GM19467 (cell line): ENCODE data around the gene ANGPTL4.
"Not testable (repeated sequence)": the region's sequence is repeated elsewhere in the genome, so short reads cannot be mapped to it uniquely, and the experiment has no call there.

Experiments used
- ATAC-seq: cut with Tn5 transposase; IDR thresholded peaks from one replicate; pipeline ENCODE4 v1.9.1; 2021; ENCODE audit warnings: mild to moderate bottlenecking, moderate library complexity; ENCODE audit not compliant: unreplicated experiment

The ANGPTL4 gene

DNA sequence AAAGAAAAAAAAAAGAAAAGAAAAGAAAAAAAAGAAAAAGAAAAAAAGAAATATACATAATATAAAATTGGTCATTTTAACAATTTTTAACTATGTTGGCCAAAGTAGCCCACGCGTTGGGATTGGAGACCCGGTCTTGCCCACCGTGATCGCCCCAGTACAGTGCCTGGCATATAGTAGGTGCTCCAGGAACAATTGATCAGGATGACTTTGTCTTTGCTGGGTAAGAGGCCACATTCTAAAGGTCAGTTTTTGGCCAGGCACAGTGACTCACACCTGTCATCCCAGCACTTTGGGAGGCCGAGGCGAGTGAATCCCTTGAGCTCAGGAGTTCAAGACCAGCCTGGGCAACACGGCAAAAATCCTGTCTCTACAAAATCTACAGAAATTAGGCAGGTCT lies 3.8 kb upstream of the ANGPTL4 start:
- ATAC-seq: no peak

DNA sequence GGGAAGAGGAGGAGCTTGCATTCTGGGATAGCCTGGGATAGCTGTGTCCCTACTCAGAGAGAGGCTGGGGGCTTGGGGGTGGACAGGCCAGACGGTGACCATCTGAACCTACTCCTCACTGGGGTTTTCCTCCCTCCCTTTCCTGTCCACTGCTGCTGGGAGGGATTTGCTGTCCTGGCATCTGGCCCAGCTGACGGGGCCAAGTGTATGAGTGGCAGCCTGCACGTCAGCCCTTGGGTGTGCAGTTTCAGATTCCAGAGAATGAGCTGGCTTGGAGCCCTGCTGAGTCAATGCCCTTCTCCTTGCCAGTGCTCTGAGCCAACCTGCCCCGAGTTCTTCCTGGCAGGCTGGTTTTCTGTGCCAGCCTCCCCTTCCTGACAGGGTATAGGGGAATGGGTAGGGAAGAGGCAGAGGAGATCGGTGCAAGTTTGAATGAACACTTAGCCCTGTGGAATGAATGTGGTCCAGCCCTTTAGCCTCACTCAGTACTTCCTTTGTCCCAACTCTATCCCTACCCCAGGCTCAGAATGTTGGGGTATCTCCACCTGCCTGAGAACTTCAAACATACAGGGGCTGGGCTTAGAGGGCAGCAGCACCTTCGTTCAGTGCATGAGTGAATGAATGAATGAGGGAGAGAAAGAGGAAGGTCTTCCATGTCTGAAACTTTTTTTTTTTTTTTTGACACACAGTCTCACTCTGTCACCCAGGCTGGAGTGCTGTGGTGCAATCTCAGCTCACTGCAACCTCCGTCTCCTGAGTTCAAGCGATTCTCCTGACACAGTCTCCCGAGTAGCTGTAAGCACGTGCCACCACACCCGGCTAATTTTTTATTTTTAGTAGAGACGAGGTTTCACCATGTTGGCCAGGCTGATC lies 1.8 kb upstream of the ANGPTL4 start:
- no peak for ATAC-seq

DNA sequence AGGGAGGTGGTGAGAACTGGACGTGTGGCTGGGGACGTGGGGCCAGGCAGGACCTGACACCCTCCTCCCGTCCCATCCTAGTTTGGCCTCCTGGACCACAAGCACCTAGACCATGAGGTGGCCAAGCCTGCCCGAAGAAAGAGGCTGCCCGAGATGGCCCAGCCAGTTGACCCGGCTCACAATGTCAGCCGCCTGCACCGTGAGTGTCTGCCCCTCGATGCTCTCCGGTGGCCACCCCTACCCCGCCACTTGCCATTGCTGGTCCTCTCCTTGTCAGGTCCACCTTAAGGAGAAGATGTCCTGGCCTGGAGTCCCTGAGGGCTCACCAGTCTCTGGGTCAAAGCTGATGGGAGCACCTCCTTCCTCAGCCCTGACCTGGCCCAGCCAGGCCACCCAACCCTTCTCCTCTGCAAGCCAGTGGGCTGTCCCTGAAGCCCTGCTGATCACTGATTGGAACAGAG lies 2.2 kb downstream of the ANGPTL4 start:
- ATAC-seq: no peak

DNA sequence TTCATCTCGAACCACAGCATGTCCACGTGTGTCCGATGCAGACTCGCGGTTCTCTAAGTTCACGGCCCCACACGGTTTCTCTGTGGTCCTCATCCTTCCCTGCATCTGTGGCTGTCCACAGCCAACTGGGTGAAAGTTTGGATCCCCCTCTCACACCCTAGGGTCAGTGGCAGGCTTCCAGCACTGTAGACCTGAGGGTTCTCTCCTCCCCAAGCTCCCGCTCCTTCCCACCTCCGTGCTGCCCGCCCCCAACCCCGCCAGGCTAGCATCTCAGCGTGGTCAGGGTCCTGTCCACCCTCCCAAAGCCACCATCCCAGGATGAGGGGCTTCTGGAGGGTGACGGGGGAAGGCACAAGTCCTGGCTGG lies 3.0 kb downstream of the ANGPTL4 start:
- no peak for ATAC-seq

DNA sequence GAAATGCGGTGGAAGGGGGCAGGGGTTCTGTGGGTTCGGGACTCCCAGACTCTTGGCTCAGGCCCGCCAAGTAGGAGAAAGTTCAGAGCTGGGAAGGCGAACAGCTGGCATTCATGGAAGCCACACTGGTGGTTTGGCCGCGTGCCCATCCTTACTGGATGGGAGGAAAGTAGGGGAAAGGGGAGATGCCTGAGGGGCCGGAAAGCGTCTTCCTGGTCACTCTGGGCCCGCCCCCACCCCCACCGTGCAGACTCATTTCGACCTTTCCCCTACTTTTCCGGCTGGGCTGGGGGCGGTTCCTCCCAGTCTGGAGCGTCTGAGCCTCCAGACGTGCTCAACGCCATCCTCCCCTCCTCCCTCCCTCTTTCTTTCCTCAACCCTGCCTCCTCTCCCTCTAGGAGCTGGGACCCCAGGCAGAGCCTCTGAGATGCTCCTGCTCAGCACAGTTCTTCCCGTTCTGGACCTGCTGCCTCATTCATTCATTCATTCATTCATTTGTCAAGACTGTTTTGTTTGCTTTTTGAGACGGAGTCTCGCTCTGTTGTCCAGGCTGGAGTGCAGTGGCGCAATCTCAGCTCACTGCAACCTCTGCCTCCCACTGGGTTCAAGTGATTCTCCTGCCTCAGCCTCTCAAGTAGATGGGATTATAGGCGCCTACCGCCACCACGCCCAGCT lies 3.5 kb downstream of the ANGPTL4 start:
- ATAC-seq: no peak

DNA sequence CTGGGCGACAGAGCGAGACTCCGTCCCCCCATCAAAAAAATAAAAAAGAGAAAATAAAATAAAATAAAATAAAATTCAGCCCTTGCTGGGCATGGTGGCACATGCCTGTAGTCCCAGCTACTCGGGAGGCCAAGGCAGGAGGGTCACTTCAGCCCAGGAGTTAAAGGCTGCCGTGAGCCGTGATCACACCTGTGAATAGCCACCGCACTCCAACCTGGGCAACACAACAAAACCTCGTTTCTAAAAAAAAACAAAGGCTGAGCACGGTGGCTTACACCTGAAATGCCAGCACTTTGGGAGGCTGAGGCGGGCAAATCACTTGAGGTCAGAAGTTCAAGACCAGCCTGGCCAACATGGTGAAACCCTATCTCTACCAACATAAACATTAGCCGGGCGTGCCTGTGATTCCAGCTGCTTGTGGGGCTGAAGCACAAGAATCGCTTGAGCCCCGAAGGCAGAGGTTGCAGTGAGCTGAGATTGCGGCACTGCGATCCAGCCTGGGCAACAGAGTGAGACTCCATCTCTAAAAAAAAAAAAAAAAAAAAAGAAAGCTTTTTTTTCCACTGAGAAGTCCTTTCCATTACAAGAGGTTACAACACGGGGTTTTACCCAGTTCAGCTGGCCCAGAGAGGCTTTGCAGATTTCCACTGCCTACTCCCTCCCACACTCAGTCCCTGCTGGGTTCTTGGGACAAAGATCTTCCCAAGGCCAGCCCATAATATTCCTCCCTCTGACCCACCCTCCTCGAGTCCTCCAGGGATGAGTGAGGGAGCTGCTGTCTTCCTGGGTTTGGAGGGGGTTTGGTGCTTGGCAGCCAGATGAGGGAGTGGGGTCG lies 6.4 kb downstream of the ANGPTL4 start:
- ATAC-seq: no peak

DNA sequence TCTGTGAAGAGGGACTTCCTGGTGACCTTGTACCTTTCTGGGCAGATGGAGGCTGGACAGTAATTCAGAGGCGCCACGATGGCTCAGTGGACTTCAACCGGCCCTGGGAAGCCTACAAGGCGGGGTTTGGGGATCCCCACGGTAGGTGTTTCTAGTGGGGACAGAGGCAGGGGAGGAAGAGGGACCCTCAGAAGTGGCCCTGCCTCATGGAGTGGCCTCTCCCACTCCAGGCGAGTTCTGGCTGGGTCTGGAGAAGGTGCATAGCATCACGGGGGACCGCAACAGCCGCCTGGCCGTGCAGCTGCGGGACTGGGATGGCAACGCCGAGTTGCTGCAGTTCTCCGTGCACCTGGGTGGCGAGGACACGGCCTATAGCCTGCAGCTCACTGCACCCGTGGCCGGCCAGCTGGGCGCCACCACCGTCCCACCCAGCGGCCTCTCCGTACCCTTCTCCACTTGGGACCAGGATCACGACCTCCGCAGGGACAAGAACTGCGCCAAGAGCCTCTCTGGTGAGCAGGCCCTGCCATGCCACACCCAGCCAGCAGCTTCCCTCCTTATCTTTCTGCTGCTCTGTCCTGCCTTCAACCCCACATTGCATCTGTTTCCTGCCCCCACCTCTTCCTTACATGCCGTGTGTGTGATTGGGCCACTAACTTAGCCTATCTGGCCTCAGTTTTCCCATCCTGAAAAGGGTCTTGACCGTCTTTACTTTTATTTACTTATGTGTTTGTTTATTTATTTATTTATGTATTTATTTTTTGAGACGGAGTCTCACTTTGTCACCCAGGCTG lies 7.3 kb downstream of the ANGPTL4 start:
- no peak for ATAC-seq

DNA sequence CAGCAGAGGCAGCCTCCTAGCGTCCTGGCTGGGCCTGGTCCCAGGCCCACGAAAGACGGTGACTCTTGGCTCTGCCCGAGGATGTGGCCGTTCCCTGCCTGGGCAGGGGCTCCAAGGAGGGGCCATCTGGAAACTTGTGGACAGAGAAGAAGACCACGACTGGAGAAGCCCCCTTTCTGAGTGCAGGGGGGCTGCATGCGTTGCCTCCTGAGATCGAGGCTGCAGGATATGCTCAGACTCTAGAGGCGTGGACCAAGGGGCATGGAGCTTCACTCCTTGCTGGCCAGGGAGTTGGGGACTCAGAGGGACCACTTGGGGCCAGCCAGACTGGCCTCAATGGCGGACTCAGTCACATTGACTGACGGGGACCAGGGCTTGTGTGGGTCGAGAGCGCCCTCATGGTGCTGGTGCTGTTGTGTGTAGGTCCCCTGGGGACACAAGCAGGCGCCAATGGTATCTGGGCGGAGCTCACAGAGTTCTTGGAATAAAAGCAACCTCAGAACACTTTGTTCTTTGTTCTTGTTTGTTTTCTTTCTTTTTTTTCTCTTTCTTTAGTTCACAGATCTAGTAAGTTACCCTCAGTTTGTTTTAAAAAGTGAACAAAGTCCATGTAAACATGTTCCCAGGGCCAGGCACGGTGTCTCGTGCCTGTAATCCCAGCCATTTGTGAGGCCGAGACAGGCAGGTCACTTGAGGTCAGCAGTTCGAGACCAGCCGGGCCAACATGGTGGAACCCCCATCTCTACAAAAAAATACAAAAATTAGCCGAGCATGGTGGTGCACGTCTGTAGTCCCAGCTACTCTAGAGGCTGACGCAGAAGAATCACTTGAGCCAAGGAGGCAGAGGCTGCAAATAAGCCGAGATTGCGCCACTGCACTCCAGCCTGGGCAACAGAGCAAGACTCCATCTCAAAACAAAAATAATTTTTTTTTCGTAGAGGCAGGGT lies 10.2 kb downstream of the ANGPTL4 start:
- ATAC-seq: no peak

DNA sequence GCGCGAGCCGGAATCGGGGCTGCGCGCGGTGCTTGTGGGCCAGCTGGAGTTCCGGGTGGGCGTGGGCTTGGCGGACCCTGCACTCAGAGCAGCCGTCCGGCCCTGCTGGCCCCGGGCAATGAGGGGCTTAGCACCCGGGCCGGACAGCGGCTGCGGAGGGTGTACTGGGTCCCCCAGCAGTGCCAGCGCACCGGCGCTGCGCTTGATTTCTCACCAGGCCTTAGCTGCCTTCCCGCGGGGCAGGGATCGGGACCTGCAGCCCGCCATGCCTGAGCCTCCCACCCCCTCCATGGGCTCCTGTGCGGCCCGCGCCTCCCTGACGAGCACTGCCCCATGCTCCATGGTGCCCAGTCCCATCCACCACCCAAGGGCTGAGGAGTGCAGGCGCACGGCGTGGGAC lies 11.8 kb downstream of the ANGPTL4 start:
- ATAC-seq: not testable (repeated sequence)

DNA sequence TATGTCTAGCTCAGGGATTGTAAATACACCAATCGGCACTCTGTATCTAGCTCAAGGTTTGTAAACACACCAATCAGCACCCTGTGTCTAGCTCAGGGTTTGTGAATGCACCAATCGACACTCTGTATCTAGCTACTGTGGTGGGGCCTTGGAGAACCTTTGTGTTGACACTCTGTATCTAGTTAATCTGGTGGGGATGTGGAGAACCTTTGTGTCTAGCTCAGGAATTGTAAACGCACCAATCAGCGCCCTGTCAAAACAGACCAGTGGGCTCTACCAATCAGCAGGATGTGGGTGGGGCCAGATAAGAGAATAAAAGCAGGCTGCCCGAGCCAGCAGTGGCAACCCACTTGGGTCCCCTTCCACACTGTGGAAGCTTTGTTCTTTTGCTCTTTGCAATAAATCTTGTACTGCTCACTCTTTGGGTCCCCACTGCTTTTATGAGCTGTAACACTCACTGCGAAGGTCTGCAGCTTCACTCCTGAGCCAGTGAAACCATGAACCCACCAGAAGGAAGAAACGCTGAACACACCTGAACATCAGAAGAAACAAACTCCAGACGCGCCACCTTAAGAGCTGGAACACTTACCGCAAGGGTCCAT lies 12.5 kb downstream of the ANGPTL4 start:
- not testable (repeated sequence) for ATAC-seq

DNA sequence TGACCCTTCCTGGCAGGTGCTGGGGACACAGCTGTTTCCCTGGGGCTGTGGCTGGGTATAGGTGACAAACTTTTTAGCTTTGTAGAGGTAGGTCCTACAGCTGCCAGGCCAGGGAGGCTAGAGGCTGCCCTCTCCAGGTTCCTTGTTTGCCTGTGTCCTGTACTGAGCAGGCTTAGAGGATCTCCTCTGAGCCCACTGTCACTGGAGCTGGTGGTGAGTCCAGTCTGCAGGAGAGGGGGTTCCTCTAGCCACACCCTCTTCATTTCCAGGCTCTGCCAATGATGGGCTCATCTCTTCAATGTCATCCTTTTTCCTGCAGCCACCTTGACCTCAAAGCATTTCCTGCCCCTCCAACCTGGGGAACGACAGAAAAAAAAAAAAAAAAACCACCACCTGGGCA lies 13.6 kb downstream of the ANGPTL4 start:
- no peak for ATAC-seq

DNA sequence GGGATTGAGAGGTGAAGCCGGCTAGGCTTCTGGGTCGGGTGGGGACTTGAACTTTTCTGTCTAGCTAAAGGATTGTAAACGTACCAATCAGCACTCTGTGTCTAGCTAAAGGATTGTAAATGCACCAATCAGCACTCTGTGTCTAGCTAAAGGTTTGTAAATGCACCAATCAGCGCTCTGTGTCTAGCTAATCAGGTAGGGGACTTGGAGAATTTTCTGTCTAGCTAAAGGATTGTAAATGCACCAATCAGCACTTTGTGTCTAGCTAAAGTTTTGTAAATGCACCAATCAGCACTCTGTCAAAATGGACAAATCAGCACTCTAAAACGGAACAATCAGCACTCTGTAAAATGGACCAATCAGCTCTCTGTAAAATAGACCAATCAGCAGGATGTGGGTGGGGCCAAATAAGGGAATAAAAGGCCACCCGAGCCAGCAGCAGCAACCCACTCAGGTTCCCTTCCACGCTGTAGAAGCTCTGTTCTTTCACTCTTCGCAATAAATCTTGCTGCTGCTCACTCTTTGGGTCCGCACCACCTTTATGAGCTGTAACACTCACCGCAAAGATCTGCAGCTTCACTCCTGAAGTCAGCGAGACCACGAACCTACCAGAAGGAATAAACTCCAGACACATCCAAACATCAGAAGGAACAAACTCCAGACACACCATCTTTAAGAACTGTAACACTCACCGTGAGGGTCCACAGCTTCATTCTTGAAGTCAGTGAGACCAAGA lies 15.4 kb downstream of the ANGPTL4 start:
- ATAC-seq: not testable (repeated sequence)

DNA sequence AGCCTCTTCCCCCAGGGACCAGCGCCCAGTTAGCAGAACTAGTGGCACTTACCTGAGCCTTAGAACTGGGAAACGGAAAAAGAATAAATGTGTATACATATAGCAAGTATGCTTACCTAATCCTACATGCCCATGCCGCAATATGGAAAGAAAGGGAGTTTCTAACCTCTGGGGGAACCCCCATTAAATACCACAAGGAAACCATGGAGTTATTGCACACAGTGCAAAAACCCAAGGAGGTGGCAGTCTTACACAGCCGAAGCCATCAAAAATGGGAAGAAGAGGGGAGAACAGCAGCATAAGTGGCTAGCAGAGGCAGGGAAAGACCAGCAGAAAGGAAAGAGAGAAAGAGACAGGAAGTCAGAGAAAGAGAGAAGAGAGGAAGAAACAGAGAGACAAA lies 20.6 kb downstream of the ANGPTL4 start:
- ATAC-seq: not testable (repeated sequence)

DNA sequence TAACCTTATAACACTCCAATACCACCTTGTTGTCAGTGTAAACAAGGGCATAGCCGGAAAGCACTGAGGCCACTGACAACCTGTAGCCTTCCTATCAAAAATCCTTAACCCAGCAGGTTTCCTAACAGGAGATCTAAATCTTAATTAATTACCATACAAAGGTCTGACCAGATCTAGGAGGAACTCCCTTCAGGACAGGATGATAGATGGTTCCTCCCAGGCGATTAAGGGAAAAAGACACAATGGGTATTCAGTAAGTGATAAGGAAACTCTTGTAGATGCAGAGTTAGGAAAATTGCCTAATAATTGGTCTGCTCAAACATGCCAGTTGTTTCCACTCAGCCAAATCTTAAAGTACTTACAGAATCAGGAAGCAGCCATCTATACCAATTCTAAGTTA lies 21.1 kb downstream of the ANGPTL4 start:
- not testable (repeated sequence) for ATAC-seq

DNA sequence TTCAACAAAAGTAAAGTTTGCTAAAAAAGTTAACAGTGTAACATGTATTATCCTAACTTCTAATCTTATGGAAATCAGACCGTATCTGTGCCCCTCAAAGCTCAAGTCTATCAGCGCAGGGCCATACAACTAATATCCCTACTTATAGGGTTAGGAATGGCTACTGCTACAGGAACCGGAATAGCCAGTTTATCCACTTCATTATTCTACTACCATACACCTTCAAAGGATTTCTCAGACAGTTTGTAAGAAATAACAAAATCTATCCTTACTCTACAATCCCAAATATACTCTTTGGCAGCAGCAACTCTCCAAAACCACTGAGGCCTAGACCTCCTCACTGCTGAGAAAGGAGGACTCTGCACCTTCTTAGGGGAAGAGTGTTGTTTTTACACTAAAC lies 21.6 kb downstream of the ANGPTL4 start:
- not testable (repeated sequence) for ATAC-seq

DNA sequence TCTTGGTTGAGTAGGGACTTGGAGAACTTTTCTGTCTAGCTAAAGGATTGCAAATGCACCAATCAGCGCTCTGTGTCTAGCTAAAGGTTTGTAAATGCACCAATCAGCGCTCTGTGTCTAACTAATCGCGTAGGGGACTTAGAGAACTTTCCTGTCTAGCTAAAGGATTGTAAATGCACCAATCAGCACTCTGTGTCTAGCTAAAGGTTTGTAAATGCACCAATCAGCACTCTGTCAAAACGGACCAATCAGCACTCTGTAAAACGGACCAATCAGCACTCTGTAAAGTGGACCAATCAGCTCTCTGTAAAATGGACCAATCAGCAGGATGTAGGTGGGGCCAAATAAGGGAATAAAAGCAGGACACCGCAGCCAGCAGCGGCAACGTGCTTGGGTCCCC lies 22.5 kb downstream of the ANGPTL4 start:
- not testable (repeated sequence) for ATAC-seq

DNA sequence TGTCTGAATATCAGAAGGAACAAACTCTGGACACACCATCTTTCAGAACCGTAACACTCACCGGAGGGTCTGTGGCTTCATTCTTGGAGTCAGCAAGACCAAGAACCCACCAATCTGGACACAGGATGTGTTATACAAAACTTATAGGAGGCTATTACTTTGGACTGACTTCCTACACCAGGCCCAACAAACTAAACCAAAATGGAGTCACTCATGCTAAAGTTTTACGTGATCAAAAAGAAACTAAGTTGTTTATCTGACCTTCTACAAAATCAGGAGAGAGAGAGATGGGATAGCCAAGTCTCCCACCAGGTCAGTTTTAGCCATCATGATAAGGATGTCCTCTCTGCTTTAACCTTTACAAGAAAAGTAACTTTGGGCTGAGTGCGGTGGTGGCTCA lies 23.0 kb downstream of the ANGPTL4 start:
- no peak for ATAC-seq
